ENCODE results near the gene SLC26A9.

DNA sequence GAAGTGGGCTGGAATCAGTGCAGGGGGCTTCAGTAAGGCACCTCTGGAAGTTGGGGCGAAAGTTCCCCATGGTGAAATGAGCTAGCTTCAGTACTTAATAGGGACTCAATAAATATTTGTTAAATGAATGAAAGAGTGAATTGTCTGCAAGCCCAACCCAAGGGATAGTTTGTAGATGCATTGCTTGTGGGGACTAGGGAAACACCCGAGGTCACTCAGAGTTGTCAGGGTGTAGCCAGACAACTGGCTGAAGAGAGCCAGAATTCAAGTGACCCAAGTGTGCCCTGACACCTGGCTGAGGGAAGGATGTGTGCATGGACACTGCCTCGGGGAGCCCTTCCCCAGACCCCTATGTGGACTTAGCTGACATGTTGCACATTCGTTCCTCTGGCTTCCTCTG is 1.3 kb upstream of the SLC26A9 start:
- TF ChIP-seq, protein P1, sequence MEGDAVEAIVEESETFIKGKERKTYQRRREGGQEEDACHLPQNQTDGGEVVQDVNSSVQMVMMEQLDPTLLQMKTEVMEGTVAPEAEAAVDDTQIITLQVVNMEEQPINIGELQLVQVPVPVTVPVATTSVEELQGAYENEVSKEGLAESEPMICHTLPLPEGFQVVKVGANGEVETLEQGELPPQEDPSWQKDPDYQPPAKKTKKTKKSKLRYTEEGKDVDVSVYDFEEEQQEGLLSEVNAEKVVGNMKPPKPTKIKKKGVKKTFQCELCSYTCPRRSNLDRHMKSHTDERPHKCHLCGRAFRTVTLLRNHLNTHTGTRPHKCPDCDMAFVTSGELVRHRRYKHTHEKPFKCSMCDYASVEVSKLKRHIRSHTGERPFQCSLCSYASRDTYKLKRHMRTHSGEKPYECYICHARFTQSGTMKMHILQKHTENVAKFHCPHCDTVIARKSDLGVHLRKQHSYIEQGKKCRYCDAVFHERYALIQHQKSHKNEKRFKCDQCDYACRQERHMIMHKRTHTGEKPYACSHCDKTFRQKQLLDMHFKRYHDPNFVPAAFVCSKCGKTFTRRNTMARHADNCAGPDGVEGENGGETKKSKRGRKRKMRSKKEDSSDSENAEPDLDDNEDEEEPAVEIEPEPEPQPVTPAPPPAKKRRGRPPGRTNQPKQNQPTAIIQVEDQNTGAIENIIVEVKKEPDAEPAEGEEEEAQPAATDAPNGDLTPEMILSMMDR (IDR thresholded peaks at IDR 0.05; ENCODE audit: borderline replicate concordance, extremely low read depth, low read length, poor library complexity, severe bottlenecking) = no peak
- no peak for TF ChIP-seq EZH2 (IDR thresholded peaks at IDR 0.05; ENCODE audit: borderline replicate concordance, low read depth, low read length, severe bottlenecking)

All from DND-41 (cell line).